Measurements from ENCODE around the gene OR51A2.
"Not testable (repeated sequence)": the region's sequence is repeated elsewhere in the genome, so short reads cannot be mapped to it uniquely, and the experiment has no call there.

The OR51A2 gene, protein sequence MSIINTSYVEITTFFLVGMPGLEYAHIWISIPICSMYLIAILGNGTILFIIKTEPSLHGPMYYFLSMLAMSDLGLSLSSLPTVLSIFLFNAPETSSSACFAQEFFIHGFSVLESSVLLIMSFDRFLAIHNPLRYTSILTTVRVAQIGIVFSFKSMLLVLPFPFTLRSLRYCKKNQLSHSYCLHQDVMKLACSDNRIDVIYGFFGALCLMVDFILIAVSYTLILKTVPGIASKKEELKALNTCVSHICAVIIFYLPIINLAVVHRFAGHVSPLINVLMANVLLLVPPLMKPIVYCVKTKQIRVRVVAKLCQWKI

GRCh38 chr11:4955613-4956012 is at the start of gene OR51A2:
Gene OR51A2, minus strand, starts transcription at chr11:4955713. Its CDS starts 0 bp downstream, at chr11:4955713.
- DNase-seq (ENCODE audit: low spot score) = not testable (repeated sequence)

- peak; percentile 58 for DNase-seq (ENCODE audit: low spot score)
Measured at GRCh38 chr11:5004424-5005274, 49.1 kb upstream of the OR51A2 start.

- DNase-seq (ENCODE audit: low spot score) = no peak
Measured at GRCh38 chr11:4994551-4994950, 39.0 kb upstream of the OR51A2 start, which contains the start of gene OR51L1. Gene OR51L1, plus strand, starts transcription at chr11:4994851. Its CDS starts 4,132 bp downstream, at chr11:4998983.

DNA sequence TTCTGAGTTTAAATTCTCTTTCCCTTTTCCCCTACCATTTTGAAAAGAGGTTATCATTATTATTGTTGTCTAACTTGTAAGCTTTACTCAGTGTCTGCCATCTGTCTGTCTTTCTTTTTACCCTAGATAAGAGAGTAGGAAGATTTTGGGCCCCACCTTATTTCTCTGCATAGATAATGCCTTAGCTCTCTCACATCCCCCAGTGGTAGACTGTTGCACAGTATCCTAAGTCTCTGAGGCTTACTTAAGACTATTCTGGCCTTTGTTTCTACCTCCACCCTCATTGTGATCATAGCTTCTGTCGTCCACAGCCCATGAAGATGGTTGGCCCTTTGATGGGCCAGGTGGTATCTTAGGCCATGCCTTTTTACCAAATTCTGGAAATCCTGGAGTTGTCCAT is 35.5 kb upstream of the OR51A2 start:
- no peak for DNase-seq (ENCODE audit: low spot score)

DNA sequence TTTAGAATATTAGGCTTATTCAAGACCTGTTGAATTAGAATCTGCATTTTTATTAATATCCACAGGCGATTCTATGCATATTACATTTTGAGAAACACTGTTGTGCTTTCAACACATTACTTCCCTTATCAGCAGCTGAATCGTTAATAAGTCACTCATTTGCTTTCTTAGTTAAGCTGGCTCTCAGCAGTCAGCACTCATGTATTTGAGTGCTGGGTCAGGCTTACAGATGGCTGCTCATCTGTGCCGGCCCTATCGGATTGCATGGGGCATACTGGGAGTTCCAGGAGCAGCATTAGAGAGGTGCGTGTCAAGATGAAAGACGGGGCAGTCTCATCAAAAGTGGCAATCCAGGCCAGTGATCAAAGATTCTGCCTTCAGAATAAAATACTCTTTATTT is 28.3 kb upstream of the OR51A2 start:
- no peak for DNase-seq (ENCODE audit: low spot score)

DNA sequence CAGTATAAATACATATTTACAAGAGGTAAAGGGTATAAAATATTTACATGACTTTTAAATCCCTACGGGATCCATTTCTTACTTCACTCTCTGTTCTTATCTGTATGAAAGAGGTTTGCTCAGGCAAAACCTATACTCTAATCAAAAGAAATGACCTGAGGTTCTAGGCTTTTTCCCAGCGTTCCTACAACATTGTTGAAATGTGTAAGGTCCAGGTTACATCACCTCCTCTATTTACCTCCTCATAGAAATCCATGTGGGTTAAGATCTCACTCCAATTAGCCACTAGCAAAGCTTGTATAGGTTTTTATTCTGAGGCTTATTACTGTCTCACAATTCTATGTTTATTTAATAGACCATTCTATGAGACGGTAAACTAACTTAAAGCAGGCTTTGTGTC is 27.2 kb upstream of the OR51A2 start:
- no peak for DNase-seq (ENCODE audit: low spot score)

- no peak for DNase-seq (ENCODE audit: low spot score)
Measured at GRCh38 chr11:4979036-4979435, 23.5 kb upstream of the OR51A2 start.

- DNase-seq (ENCODE audit: low spot score) = no peak
Measured at GRCh38 chr11:4975436-4975835, 19.9 kb upstream of the OR51A2 start.

DNA sequence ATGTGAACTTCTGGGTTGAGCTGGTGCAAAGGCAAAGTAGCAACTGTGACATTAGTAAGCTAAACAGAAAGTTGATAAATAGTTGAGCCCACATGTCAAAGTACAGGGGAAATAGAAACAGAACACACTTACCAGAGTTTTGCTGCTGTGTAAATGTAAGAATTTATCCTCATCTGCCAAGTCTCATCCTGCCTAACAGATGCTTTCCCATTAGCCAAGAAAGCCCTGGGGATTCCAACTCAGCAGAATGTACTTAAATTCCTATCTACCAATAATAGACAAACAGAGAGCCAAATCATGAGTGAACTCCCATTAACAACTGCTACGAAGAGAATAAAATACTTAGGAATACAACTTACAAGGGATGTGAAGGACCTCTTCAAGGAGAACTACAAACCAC is 7.3 kb upstream of the OR51A2 start:
- no peak for DNase-seq (ENCODE audit: low spot score)

DNA sequence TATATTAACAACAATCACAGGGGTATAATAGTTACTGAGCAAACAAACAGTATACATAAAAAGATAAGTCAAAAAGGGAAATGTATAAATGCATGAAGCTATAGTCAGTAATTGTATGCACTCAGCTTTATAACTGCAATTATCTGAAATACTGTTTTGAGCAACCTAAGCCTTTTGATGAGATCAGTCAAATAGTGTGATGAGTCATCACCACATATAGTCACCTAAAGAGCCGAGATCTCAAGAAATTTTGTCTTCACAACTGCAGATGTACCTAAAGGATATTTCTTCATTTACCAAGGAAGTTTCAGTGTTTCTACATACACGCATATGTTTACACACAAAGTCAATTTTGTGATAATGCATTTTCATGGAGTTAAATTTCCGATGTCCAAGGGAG is 5.4 kb upstream of the OR51A2 start:
- DNase-seq (ENCODE audit: low spot score) = no peak

- no peak for DNase-seq (ENCODE audit: low spot score)
Measured at GRCh38 chr11:4957396-4957795, 1.9 kb upstream of the OR51A2 start.

DNA sequence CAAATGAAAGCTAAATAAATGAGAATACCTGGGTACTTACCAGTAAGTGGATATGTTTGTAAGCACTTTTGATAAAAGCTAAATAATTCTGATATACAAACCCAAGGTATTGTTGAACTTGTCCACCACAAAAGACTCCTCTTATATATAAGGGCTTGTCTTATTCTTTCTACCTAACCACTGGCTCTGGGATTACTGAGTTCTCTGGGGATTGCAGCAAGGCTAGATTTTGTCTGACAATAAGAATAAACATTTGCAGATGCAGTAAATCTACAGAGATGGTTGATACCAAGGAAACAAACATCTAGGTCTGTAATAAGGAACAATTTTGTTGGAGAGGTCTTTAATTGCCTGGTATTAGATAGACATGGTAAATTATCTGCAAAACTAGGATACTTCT is 8.0 kb downstream of the OR51A2 start, which contains the start of gene OR51A4:
Gene OR51A4 (minus strand): TSS at position 101 of the 400 bp plus-strand sequence. CDS start 505 bp downstream, outside the sequence.
- no peak for DNase-seq (ENCODE audit: low spot score)

DNA sequence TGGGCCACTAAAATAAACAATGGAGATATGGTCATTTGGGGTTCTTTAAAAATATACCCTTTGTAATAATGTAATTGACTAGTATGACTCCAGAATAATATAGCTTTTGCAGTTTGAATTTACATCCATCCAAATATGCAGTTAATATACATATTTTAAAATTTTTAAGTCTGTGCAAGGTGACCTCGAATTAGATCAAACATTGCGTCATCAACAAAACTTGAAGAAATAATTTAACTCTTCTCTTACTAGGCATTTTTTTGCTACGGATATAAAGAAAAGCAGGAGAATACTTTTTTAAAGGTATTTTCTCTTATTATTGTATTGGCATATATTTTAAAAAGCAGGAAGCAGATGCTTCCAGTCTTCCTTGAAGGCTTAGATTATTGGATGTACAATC is 18.8 kb downstream of the OR51A2 start:
- no peak for DNase-seq (ENCODE audit: low spot score)

DNA sequence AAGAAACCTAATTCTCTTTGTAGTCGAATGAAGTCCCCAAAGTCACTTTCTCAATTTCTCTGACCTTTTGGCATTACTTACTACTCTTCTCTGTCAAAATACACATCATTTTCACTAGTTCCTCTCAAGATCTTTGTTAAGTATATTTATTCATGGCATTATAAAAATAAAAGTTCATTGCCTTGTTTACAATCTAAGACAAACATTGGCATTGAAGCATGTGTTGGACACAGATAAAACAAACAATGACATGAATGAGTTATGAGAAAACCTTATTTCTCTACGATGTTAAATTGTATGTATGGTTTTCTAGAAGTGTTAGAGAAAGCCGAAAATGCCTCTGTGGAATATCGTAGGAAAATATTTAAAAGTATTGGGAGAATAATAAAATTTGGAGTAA is 22.8 kb downstream of the OR51A2 start:
- DNase-seq (ENCODE audit: low spot score) = no peak

DNA sequence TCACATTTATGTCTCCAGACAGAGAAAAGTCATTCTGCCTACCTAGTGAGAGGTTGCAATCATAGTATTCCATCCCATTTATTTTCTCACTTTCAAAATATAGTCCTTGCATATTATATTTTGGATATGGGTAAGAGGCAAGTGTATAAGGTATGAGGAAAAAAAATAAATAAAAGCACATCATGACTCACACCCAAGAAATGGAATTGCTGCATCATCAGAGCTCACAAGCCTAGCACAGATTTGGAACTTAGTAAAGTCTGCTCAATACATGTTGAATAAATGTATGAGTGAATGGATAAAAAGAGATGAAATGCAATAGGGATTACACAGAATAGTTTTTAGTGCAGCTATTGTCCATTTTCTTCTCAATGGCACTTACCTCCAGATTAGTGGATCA is 28.9 kb downstream of the OR51A2 start:
- DNase-seq (ENCODE audit: low spot score) = no peak

GRCh38 chr11:4924239-4924638 is 31.3 kb downstream of the OR51A2 start, which contains the start of gene OR51G1:
Gene OR51G1, minus strand, starts transcription at chr11:4924339. Its CDS starts 0 bp downstream, at chr11:4924339.
- DNase-seq (ENCODE audit: low spot score) = no peak

DNA sequence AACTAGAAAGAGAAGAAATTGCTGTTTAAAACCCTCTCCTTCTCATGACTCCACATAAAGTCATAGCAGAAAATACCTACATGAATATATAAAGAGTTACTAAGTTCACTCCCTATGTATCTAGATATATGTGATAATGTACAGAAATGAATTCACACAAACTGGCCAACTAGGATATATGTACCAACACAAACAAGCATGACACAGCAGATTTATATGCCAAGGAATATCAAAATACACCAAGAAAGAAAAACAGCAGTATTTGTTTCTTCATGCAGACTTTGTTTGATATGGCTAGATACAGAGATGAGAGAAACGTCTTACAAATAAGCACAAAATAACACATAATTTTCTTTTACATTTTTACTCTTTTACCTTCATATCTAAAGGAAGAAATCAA is 33.2 kb downstream of the OR51A2 start:
- no peak for DNase-seq (ENCODE audit: low spot score)

- DNase-seq (ENCODE audit: low spot score) = no peak
Measured at GRCh38 chr11:4921796-4922195, 33.7 kb downstream of the OR51A2 start.

GRCh38 chr11:4919250-4919649 is 36.3 kb downstream of the OR51A2 start, which contains the start of gene OR51G2:
Gene OR51G2, minus strand, starts transcription at chr11:4919350. Its CDS starts 3,687 bp downstream, at chr11:4915663.
- DNase-seq (ENCODE audit: low spot score) = no peak

DNA sequence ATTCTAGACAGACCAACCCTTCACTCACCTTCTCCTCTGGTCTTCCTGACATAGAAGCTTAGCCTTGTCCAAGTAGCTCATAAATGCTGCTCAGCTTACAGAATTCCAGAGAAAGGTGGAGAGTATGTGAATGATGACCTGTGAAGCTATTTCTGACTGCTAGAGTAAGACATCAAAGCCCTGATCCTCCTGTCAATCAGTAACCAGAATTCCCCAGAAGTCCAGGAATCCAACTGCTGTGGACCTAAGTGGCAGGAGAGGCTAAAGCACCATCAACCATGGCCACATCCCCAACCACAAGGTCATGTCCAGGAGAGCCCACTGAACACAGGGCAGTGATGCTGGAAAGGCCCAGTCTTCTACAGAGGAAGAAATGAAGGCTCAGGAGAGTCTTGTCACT is 38.9 kb downstream of the OR51A2 start:
- DNase-seq (ENCODE audit: low spot score) = no peak

Measured in AG20443 (cell line).